D721Med (cell line): ENCODE measurements around the gene ENHO.

Source experiments
- DNase-seq: peaks from one replicate; pipeline ENCODE4 v3.0.0; 2011; ENCODE audit warnings: low spot score; ENCODE audit not compliant: insufficient read length
- FAIRE-seq: peaks from 2 replicates; lab custom pipeline; 2011; peaks lifted over from hg19 to GRCh38; lab: Jason Lieb, UNC
- TF ChIP-seq, protein P1 (sequence below): IDR thresholded peaks from 2 replicates; pipeline ENCODE4 v1.5.1; 2012; ENCODE audit warnings: mild to moderate bottlenecking, control low read depth; ENCODE audit not compliant: insufficient read depth; ENCODE audit errors: missing control alignments

The ENHO gene

DNA sequence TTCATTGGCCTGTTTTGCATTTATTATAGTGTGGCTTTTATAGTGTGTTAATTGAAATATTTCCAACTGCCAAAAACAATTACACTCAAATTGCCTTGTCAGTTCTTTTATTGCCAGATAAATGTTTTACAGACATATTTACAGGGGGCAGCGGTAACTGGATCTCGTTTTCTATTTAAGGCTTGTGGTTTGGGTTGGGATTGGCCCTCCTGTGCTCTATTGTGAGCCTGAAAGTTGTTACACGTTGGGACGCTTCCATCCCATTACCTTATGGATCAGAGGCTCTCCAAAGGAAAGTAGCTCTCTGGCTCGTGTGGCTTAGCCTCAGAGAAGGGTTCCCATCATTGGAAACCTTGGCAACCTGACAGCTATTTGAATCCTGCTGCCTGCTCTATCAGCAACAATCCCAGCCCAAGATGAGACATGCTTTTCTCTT lies 43.3 kb downstream of the ENHO start:
- DNase-seq: no peak
- FAIRE-seq: no peak
- TF ChIP-seq, protein P1, sequence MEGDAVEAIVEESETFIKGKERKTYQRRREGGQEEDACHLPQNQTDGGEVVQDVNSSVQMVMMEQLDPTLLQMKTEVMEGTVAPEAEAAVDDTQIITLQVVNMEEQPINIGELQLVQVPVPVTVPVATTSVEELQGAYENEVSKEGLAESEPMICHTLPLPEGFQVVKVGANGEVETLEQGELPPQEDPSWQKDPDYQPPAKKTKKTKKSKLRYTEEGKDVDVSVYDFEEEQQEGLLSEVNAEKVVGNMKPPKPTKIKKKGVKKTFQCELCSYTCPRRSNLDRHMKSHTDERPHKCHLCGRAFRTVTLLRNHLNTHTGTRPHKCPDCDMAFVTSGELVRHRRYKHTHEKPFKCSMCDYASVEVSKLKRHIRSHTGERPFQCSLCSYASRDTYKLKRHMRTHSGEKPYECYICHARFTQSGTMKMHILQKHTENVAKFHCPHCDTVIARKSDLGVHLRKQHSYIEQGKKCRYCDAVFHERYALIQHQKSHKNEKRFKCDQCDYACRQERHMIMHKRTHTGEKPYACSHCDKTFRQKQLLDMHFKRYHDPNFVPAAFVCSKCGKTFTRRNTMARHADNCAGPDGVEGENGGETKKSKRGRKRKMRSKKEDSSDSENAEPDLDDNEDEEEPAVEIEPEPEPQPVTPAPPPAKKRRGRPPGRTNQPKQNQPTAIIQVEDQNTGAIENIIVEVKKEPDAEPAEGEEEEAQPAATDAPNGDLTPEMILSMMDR: no peak

- TF ChIP-seq, protein P1: no peak
- FAIRE-seq (no peak), DNase-seq (no peak)
Observed at GRCh38 chr9:34477541-34477940, 45.2 kb downstream of the ENHO start.

- DNase-seq: no peak
- FAIRE-seq: no peak
- TF ChIP-seq, protein P1: no peak
Observed at GRCh38 chr9:34475097-34475496, 47.7 kb downstream of the ENHO start.
